Cardiac muscle cell (in vitro differentiated cells and primary cell): ENCODE data around the gene ZSCAN10. TPM values are rescaled to one million over a fixed set of nuclear protein-coding genes. Genes with fewer than 3 reads are reported as not detected.
A peak's percentile ranks its signal among the peaks of the same experiment; 100 is the strongest.

Source experiments
- DNase-seq, 2 donors: peaks; one replicate each; pipeline versions ENCODE4 v3.0.0 to v3.0.0-alpha.2; 2010 to 2017; ENCODE audit warnings: low read depth in 1 of 2, low spot score in 1 of 2
- H3K27ac ChIP-seq: fragments of 200-600 bp; sonication (generic); 2 replicates; pipeline ENCODE4 v1.5.1; 2016
- H3K27me3 ChIP-seq: fragments of 200-600 bp; sonication (generic); 2 replicates; pipeline ENCODE4 v1.6.0; 2016; ENCODE audit warnings: control low read depth
- H3K36me3 ChIP-seq: fragments of 200-600 bp; sonication (generic); 2 replicates; pipeline ENCODE4 v1.5.1; 2016; ENCODE audit warnings: control low read depth
- H3K4me1 ChIP-seq: fragments of 200-600 bp; sonication (generic); 2 replicates; pipeline ENCODE4 v1.8.1; 2017; ENCODE audit warnings: low read depth, mild to moderate bottlenecking, mixed run types
- H3K4me3 ChIP-seq: fragments of 200-600 bp; sonication (generic); 2 replicates; pipeline ENCODE4 v1.5.1; 2016; ENCODE audit warnings: mild to moderate bottlenecking
- H3K9me3 ChIP-seq: fragments of 200-600 bp; sonication (generic); 2 replicates; pipeline ENCODE4 v1.5.1; 2017; ENCODE audit warnings: low read depth, mild to moderate bottlenecking, control low read depth
- CTCF ChIP-seq: IDR thresholded peaks from 2 replicates; pipeline ENCODE4 v1.5.1; 2012; ENCODE audit warnings: low read depth, mild to moderate bottlenecking, low read length
- polyA plus RNA-seq: library from polyadenylated mRNA; unstranded; fragments of >200 nt; fragmentation: Nextera tagmentation; extraction: Ambion mirVana; gene quantifications from 2 replicates; pipeline ENCODE4 v1.2.1, GENCODE V29; 2016
- total RNA-seq: library from RNA; depleted of rRNA; stranded (reverse); fragments of >200 nt; gene quantifications from 2 replicates; pipeline ENCODE4 v1.2.3, GENCODE V29; 2016

The ZSCAN10 gene
- total and polyA plus RNA-seq, 2 experiments from 2014 or later = 0.42 TPM; not detected in 1

- no peak for TF ChIP-seq CTCF
- Histone ChIP-seq H3K4me1 (no peaks in the 10 kb centered on the region), H3K9me3 (no peaks in the 10 kb centered on the region), H3K27ac (no peak within 1 kb of the TSS), H3K36me3 (no peaks in the 10 kb centered on the region), H3K4me3 (no peak within 1 kb of the TSS), H3K27me3 (no peaks in the 10 kb centered on the region)
- peak in 1 of 2 donors; percentile 82 for DNase-seq
Observed at GRCh38 chr16:3065069-3065741, 33.9 kb downstream of the ZSCAN10 start, which contains the start of gene IL32. Gene IL32 (plus strand): TSS chr16:3065640. CDS start chr16:3065812, 172 bp downstream.

GRCh38 chr16:3063625-3064386 is 35.3 kb downstream of the ZSCAN10 start:
- Histone ChIP-seq H3K27me3 (no peaks in the 10 kb centered on the region), H3K27ac (no peak overlapping the region), H3K9me3 (no peaks in the 10 kb centered on the region), H3K4me1 (no peaks in the 10 kb centered on the region), H3K4me3 (no peak overlapping the region), H3K36me3 (no peaks in the 10 kb centered on the region)
- no peak for DNase-seq
- no peak for TF ChIP-seq CTCF

- H3K4me1 ChIP-seq = no peaks in the 10 kb centered on the region
- no peak for TF ChIP-seq CTCF
- no peaks in the 10 kb centered on the region for H3K36me3 ChIP-seq
Observed at GRCh38 chr16:3062553-3062952, 36.5 kb downstream of the ZSCAN10 start.

GRCh38 chr16:3060339-3061127 is 38.6 kb downstream of the ZSCAN10 start:
- no peak overlapping the region for H3K27ac ChIP-seq
- TF ChIP-seq CTCF = no peak
- H3K4me3 ChIP-seq = no peak overlapping the region
- no peaks in the 10 kb centered on the region for H3K4me1 ChIP-seq
- peaks cover 2% of the 10 kb centered on the region for H3K27me3 ChIP-seq
- no peak for DNase-seq
- H3K36me3 ChIP-seq = no peaks in the 10 kb centered on the region
- no peaks in the 10 kb centered on the region for H3K9me3 ChIP-seq

More at GRCh38 chr16:3062553-3062952, 36.5 kb downstream of the ZSCAN10 start:
- H3K27me3 ChIP-seq = no peaks in the 10 kb centered on the region
- no peak for DNase-seq
- no peak overlapping the region for H3K27ac ChIP-seq
- H3K9me3 ChIP-seq = no peaks in the 10 kb centered on the region
- H3K4me3 ChIP-seq = no peak overlapping the region

GRCh38 chr16:3059723-3060242 is 39.3 kb downstream of the ZSCAN10 start:
- Histone ChIP-seq H3K4me1 (no peaks in the 10 kb centered on the region), H3K4me3 (peak overlapping the region; percentile 93), H3K27me3 (peaks cover 2% of the 10 kb centered on the region), H3K27ac (peak overlapping the region; percentile 44), H3K36me3 (no peaks in the 10 kb centered on the region), H3K9me3 (no peaks in the 10 kb centered on the region)
- TF ChIP-seq CTCF = no peak
- no peak for DNase-seq
